HG03280 (cell line): ENCODE results near the gene NFKB2.
A peak's percentile ranks its signal among the peaks of the same experiment; 100 is the strongest.

Experiments
- ATAC-seq: cut with Tn5 transposase; IDR thresholded peaks from one replicate; pipeline ENCODE4 v1.9.1; 2021; ENCODE audit warnings: mild to moderate bottlenecking, moderate library complexity; ENCODE audit not compliant: unreplicated experiment

NFKB2 gene

DNA sequence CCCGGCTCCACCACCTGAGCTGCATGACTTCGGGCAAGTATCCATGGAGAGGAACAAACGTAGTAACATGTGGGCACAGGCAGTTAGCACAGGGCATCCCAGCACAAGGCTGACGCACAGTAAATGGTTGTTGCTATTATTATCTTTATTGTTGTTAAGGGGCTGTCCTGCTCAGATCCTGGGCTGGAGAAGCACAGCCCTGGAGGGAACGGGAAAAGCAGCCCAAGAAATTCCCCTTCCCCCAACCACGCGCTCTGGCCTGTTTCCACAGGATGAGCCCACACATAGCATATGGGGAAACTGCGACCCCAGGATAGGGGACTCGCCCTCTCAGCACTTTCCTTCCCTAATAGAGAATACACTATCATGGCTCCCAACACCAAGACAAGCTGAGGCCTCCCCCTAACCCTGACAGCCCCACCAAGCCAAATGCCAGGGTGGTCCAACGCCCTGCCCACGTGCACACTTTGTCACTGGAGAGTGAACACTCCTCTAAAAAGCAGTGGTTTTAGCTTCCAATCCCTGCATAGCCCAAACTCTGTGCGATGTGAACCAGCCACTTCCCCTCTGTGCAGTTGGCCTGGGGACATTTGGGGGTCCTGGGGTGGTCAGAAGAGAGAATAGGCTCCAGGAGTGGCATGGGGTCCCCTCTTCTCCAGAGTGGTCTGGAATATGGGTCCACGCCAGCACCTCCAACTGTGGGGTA, 12.1 kb downstream of the NFKB2 start:
- no peak for ATAC-seq

DNA sequence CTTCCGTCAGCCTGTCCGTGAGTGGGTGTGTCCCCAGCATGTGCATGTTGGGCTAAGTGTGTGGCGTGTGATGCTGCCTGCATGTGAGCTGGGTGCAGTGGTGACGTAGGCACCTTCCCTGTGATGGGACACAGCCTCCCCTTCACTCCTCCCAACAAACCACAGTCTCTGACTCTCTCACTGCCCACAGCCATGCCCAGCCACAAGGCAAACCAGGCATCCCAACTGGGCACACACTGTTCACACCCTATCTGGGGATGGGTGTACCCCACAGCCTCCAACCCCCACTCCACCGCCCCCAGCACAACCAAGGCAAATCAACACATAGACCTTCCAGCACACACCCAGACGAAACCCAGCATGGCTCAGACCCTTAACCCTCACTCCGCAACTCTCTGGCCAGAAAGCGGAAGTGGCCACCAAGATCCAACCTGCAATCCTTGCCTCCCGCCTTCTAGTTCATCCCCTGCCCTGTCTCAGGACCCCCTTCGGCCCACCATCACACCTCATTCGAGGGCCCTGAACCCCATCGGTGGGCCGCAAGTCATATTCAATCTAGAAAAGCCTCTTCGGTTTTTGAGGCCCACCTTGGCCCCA, 12.7 kb downstream of the NFKB2 start:
- no peak for ATAC-seq

DNA sequence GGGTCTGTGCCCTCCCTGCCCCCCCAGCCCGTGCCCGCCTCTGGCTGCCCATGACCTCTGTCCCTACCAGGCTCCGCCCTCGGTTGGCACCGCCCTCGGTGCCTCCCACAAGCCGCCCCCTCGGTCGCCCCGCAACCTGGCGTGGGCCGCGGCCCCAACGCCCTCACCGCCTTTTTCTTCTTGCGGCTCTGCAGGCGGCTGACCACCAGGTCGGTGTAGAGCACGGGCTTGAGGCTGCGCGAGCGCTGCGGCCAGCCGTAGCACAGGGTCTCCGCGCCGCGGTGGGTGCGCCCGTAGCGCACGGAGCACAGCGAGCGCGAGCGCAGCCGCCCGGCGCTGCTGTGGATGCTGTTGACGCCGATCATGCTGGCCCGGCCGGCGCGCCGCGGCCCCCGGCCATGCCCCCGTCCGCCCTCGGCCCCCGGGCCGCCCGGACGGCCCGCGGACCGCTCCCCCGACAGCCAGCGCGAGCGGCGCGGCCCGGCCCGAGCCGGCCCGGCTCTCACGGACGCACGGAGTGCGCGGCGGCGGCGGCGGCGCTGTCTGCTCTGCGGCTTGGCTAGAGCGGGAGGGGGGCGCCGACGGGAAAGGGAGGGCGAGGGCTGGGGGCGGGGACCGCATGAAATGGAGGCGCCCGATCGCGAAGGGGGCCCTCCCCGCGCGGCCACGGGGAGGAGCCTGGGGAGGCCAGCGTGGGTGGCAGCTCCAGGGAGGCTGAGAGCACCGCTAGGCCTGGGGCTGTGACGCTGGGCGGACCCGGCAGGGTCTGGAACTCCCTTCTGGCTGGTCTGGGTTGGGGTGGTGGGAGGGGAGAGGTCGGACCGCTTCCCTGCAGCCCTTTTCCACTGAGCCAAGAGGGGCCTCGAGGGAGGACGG, 13.5 kb downstream of the NFKB2 start:
- ATAC-seq, result no peak

DNA sequence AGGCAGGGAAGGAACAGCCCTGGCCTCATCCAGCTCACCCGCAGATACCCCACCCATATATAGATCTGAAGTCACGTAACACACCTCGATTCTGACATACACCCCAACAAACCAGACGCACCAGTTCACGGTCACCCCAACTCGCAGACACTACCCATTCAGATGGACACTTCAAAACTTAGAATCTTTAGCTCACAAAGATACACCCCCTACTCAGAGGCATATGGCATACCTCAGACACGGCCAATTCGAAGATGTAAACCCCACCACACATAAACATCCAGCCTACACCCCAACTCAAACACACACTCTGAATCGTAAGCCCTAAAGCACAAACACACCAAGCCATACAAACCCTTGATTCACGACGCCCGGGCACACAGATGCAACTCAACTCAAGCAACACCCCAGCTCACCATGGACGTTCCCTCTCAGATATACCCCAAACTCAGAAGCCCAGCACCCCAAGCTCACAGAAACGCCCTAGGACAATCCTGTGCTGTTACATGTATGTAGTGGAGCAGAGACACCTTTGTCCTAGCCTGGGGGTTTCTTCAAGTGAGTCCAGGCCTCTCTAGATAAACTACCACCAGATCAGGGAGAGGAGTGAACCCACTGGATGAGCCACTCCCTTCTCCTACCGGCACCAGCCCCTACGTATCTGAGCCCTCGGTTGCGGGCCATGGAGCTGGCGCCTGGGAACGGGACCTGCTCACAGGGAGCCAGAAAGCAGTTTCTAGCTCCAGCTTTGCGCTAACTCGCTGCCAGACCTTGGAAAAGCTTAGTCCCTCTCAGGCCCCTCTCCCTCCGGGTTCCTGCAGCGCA, 14.3 kb downstream of the NFKB2 start:
- no peak for ATAC-seq

DNA sequence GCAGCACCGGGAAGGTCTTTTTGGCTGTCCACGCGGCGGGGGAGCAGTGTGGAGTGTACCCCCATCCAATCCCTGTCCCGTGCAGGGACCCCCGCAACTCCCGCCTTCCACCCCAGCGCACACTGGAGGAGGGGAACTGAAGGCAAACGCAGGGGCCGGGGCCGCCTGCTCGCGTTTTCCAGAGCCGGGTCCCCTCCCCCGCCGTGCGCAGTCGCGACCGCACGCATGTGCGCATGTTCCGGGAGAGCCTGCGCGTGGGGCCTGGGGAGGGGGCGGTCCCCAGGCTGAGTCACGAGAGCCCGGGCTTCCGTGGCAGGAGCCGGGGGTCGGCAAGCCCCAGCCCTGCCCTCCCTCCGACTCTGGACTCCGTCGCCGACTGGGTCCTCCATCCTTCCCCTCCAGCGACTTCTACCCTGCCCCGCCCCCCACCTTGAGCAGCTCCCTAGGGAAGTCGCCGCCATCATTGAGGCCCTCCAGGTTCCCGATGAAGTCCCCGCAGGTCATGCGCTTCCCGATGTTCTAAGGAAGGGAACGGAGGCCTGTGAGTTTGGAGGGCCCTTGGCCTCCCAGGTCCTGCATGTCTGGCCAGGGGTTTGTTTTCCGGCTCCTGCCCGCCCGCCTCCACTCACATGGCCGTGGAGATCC, 15.0 kb downstream of the NFKB2 start:
- no peak for ATAC-seq

DNA sequence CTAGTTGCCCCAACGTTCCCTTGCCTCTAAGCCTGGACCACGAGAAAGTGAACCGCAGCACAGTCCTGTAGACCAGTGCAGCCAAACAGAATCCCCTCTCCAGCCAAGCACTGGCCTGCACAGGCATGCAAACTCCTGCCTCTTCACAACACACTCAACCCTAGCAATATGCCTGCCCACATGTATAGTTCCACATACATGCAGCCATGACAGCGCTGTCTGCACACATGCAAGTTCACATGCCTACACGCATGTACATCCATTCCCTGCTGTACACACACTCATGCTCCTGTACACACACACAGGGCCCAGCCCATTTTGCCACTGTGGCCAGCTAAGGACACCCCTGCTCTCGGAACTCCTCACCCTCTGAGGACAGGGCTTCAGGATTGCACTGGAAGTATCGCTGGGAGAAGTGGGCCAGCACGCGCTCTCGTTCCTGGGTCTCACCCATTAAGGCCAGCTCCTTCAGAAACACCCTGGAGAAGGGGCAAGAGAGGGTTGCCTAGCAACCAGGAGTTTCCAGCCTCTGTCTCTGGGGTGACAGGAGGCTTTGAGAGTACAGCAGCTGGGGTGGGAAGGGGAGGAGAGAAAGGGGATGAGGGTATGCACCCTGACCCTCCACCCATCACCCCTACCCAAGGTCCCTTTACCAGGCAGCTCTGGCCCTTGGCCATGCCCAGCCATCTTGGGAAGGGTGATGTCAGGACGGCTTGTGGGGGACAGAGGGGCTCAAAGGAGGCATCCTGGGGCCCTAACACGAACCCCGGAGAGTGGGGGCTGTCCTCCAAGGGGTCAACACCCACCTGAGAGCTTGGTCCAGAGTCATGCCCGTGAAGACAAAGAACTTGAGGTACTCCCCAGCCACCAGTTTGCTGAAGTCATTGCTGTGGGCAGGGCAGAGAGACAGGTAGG, 16.1 kb downstream of the NFKB2 start:
- ATAC-seq, result no peak

DNA sequence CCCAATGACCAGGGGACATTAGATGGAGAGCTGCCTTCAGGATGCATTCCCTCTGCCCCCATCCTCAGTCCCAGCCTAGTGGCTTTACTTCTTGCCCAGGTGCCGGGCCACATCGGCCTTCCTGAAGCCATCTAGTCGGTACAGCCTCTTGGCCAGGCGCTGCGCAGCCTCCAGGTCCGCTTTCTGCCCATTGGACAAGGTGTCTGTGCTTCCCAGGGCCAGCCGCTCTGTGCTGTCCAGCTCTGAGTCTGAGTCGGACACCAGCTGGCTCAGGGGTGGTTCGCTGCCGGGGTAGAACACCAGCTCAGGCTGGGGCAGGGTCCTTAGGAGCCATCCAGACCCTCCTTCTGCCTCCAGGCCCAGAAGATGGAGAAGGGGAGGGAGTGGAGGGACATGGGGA, 16.8 kb downstream of the NFKB2 start:
- no peak for ATAC-seq

DNA sequence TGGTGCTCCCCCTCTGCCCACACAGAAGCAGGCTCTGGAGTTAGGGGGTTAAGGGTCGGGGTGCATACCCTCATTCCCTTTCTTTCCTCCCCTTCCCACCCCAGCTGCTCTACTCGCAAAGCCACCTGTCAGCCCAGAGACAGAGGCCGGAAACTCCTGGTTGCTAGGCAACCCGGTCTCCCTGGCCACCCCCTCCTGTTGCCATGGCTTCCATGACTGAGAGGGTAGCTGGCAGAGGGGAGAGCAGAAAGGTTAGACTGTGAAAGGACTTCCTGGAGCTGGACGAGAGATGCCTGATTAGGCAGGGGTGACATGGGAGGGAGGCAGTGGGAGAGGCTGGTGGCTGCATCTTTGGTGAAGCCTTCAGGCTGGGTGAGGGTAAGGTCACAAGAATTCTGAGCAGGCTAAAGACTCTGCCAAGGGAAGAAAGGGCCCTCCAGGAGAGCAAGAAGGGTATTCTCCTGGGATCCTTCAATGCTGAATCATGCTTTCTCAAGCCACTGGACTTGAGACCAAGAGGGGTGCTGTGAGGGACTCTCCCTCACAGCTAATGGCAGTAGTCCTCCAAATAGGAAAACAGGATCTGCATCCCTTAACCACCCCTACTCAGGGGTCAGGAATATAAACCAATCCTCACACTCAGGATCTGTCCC, 17.7 kb downstream of the NFKB2 start:
- ATAC-seq, result no peak

DNA sequence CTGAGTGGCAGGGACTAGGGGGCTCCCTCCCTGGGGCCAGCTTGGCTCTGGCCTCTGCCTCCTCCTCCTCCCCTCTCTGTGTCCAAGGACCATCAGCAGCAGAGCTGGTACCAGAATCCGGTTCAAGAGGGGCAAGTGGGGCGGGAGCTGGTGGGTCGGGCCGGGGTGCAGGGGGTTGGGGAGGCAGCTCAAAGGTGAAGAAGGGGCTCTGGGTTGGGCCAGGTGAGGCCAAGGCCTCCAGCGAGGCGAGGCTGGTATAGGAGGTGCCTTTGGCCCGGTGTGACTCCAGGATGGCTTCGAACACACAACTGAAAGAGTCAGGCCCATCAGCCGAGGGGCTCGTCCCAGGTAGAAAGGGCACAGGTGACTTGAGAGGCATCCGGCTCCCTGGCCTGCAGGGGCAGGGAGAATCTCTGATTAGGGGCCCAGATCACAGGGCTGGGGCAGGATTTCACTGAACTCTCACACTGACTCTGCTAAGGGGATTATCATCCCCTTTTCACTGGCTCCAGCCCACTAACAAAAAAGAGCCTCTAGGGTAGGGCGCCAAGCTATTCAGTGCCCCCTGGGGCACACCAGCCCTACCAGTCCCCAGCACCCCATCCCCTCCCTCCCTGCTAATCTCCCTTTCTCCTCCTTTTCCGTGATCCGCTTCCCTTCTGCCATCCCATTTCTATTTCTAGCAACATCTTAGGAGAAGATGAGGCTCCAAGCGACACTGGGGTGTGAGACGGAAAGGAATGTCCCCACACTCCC, 18.5 kb downstream of the NFKB2 start:
- ATAC-seq, result no peak

DNA sequence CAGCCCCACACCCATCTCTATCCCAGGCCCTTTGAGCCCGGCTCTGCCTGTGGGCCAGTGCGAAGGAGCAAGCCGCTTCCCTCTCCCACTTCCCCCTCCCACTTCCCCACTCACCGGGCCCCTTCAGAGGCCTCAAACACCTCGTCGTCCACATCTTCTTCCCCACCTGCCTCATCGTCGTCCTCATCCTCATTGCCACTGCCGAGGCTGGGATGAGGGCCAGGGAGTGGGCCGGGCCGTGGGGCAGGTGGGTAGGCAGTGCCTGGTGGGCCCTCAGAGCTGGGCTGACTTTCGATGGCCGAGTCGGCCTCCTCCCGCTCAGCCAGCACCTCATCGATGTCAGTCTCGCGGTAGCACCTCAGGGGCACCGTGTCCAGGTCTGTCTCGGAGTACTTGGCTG, 19.2 kb downstream of the NFKB2 start:
- no peak for ATAC-seq

DNA sequence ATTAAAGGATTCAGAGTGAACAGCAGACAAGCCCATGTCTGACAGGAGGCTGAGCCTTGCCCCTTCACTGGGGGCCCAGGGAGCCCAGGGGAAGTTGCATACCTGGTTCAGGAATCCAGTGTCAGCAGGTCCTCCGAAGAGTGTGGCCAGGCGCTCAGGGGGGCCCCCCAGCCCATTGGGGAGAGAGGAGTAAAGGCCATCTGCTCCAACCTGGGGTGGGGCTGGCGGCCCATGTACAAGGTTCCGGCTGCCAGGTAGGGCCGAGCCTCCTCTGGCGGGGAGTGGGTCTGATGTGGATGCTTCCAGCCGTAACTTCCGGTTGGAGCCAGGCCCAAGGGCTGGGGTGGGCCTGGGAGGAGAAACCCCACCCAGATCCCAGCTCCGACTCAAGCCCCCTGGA, 20.8 kb downstream of the NFKB2 start:
- no peak for ATAC-seq

DNA sequence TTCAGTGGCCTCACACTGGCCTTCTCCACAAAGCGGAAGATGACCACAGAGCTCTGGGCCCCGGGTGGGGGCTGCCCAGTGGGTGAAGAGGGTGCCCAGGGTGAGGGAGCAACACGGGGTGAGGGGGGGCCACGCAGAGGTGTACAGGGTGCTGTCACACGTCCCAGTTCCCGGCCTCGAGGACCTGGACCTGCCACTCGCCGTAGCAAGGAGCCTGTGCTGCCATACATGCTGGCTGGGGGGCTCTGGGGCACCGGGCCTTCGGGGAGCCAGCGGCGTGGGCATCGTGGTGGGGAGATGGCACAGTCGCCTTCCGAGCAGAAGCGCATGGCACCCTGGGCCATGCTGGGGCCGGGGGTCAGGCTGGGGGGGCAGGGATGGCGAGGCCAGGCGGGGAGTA, 21.2 kb downstream of the NFKB2 start:
- ATAC-seq, result no peak

DNA sequence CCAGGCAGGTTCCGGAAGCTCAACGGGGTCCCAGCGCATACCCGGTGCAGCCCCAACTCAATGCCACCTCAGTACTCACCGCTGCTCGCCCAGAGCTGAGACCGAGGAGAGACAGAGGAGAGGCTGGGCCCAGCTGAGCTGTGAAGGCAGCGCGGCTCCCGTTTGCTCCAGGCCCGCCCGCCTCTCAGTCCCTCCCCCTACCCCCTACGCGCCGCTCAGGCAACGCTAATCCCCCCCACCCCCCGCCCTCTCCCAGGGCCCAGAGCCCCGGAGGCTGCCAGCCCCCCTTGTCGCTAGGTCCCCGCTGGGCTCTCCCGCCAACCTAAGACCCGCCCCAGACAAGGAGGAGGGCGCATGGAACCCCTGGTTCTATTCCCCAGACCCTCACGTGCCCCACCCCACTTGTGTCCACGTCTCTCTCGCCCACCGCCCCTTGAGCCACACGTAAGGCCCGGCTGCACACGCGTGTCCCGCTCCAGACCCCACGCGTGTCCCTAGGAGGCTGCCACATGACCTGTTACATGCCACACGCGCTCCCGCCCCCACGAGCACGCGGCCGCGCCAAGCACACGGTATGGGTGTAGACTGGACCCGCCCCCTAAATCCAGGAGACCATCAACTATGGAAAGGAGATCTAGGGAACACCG, 23.2 kb downstream of the NFKB2 start, which contains the start of gene PSD:
PSD (minus strand) TSS at position 164 of the 647 bp plus-strand sequence. CDS start 1,747 bp downstream, outside the sequence.
- ATAC-seq, result no peak

DNA sequence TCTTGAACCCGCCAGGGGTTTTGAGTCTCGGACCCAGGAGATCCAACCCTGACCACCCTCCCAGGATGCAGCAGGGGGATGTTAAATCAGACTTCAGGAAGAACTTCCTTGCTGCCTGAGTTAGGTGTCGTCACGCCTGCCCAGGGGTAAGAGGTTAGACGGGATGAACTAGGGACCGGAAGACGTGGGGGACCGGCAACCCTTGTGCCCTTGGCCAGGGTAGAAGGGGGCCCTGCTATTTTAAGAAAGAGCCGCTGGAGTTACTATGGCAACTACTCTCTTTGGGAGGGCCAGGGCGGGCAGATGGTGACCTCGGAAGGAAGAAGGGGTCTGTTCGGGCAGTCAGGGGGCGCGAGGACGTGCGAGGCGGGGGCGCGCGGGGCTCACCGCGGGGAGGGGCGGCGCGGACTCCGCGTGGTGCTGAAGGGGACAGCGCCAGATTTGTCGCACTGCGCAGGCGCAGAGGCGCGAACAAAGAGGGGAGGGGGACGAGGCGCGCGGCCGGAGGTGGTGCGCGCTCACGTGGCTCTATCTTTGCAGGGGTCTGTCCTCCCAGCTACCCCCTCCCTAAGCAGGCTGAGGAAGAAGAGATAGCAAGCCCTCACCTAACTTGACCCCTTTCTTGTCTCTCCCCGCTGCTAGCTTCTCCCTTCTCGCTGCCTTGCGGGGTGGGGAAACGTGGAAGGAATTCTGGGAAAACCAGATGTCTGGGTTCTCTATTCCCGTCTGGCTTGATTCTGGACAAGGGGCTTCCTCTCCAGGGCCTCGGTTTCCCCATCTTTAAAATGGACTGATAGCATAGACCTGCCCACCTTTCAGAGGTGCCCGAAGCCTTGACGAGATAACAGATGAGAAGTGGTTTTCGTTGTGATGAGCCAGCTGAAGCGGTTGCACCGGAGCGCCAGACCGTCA, 24.0 kb downstream of the NFKB2 start:
- ATAC-seq, result no peak

DNA sequence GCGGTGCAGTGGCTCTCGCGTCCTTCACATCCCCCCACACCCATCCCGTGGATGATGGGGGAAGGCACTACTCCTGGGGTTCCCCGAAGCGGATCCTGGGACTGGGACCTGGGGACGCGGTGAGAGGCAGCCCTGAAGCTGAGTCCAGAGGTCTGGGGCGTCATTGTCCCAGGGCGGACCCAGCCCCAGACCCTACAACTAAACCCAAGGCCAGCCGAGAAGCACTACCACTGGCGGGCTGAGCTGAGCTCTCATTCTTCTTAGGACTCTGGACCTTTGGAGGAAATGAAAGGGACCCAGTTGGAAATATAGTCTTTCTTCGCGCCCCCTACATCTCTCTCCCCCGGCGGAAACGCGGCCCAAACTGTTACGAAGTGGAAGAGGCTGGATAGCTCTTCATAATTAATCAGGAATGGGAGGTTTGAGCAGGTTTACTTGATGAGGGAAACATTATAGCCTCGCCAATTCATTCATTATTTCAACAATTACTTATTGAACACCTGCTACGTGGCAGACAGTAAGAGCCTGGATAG, 24.7 kb downstream of the NFKB2 start:
- no peak for ATAC-seq

DNA sequence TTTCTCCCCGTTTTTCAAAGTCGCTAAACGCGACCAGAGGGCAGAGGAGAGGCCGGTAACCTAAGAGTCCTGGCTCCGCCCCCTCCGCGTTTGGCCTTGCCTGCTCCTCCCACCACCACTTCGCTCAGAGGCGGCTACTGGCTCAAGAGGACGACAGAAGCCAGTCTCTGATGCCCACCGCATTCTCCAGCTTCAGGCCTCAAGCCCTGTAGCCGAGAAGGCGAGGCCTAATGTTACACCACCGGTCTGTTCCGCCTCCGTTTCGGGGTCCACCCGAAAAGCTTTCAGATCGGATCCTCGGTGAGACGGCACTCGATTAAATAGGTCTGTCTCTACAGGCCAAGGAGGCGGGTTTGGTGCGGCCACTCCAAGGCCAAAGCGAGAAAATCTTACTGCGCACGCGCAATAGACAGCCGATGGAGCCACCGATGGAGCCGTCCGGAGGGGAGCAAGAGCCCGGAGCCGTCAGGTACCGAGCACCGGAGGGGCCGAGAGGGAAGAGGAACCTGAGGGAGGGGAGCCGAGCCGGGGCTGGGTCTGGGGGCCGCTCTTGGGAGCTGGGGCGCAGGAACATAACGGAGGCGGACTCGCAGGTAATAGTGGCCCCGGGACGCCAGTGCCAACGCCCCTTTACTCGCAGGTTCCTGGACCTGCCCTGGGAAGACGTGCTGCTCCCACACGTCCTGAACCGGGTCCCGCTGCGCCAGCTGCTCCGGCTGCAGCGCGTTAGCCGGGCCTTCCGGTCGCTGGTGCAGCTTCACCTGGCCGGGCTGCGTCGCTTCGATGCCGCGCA, 25.4 kb downstream of the NFKB2 start, which contains the start of gene FBXL15:
FBXL15 (plus strand) TSS at position 123 of the 793 bp plus-strand sequence; CDS start at position 417, 294 bp downstream.
- ATAC-seq, result peak; percentile 67
